Activated CD4-positive, alpha-beta T cell treated with anti-CD3 and anti-CD28 coated beads, Interleukin-2, Interleukin-4, amounts not matched to agents 100 ng/mL and 50 ng/mL, durations not matched to agents 16 hours and 8 hours (primary cell): ENCODE results near the gene TSN.
"Not testable (repeated sequence)": the region's sequence is repeated elsewhere in the genome, so short reads cannot be mapped to it uniquely, and the experiment has no call there.

ENCODE experiments used
- DNase-seq: peaks from one replicate; pipeline ENCODE4 v3.0.0-alpha.2; 2020; ENCODE audit warnings: low spot score

Gene TSN

DNA sequence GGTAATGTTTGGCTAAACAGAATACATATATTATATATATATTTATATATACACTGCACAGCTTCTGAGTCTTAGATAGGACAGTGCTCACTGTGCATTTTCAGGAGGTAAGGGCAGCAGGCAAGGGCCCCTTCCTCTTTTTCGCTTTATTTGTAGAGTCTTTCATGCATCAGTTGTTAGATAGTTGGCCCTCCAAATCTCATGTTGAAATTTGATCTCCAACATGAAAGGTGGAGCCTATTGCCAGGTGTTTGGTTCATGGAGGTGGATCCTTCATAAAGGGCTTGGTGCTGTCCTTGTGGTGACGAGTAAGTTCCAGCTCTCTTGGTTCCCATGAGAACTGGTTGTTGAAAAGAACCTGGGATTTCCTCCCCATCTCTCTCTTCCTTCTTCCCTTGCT lies 48.1 kb downstream of the TSN start:
- DNase-seq, result no peak

DNA sequence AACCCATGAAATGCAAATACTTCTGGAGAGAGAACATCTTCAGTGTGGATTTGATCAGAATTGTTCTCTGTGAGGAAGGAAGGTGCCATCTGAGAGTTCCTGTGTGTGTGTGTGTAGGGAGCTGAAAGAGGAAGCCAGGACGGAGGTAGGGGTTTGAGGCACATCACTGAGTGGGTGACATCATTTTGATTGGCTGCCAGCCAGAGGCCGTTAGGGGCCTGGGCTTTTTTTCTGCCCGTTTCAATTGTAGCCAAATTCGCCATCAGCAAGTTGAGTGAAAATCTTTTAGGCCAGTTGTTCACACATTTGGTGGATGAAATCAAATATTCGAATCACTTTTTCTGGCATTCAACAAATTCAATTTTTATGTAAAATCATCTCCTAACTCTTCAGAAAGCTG lies 48.9 kb downstream of the TSN start:
- no peak for DNase-seq

DNA sequence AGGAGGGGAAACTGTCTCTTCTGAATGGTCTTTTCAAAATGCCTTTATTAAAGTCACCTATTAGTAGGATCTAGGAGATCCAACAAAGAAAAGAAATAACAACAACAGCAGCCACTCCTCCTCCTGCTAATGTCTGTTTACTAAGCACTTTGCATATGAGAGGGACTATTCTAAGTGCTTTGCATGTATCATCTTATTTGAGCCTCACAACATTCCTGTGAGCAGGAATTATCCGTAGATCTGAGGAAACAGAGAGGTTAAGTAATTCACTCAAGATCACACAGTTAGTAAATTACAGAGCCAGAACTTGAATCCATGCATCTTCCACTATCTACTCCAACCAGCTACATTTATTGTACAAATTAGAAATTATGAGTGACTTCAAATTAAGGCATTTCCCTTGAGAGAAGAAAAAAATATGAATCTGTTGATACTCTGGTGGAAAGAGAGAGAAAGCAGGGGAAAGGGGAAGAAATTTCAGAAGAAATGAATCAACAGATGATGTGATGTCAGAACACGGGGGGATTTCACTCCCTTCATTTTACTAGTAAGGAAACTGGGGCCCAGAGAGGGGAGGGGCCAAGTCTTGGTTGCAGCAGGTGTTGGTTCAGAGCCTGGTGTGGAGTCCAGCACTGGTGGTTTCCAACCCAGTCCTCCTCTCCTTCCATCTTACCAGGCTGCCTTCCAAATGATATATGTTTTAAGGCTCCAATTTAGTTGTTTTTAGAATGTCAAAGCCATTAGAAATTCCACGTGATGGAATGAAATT lies 49.7 kb downstream of the TSN start:
- no peak for DNase-seq

GRCh38 chr2:121805766-121806143 lies 50.3 kb downstream of the TSN start:
- no peak for DNase-seq

DNA sequence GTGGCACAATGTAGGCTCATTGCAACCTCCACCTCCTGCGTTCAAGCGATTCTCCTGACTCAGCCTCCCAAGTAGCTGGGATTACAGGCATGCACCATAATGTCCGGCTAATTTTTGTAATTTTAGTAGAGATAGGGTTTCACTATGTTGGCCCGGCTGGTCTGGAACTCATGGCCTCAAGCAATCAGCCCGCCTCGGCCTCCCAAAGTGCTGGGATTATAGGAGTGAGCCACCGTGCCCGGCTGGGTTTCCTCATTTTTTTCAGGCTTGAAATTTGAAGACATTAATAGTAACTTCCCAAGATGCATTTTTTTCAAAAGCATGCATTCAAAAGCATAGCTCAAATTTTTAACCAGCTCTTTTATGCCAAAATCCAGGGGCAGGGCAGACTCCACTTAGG lies 52.3 kb downstream of the TSN start:
- DNase-seq, result not testable (repeated sequence)

- DNase-seq, result no peak
Measured at GRCh38 chr2:121809607-121810006, 54.2 kb downstream of the TSN start.

- peak; percentile 27 for DNase-seq
Measured at GRCh38 chr2:121810959-121811853, 55.8 kb downstream of the TSN start.

- DNase-seq, result not testable (repeated sequence)
Measured at GRCh38 chr2:121813083-121813482, 57.6 kb downstream of the TSN start.

- no peak for DNase-seq
Measured at GRCh38 chr2:121815216-121815615, 59.8 kb downstream of the TSN start.

DNA sequence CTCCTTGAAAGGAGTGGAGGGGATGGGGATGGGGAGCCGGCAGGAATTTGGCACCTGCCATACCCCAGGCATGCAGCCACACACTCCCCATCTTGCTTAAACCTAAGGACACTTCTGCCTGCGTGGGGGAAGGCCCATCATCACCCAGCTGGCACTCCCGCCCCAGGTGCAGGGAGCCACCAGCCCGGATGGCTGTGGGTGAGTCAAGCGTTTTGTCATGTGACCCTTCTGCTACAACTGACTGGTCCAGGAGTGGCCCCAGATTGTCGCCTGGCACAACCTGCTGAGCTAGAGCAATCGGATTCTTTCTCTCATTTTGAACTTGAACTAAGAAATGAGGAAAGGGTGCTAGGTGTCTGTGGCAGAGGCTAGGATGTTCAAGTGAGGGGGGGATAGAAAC lies 61.3 kb downstream of the TSN start:
- DNase-seq, result no peak

DNA sequence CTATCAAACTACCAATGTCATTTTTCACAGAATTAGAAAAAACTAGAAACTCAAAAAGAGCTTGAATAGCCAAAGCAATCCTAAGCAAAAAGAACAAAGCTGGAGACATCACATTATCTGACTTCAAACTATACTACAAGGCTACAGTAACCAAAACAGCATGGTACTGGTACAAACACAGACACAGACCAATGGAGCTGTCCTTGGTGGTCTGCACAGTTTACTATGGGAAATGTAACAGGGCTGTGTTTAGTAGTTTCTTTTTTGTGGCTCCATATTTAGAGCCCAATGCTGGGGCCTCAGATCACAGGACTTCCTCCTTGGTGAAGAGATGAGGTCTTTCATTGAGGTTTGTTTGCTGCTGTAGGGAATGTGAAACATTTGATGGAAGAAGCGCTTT lies 61.9 kb downstream of the TSN start:
- DNase-seq, result not testable (repeated sequence)
